ENCODE data around the gene OLFM2.
"Not testable (repeated sequence)": the region's sequence is repeated elsewhere in the genome, so short reads cannot be mapped to it uniquely, and the experiment has no call there.

The OLFM2 gene

DNA sequence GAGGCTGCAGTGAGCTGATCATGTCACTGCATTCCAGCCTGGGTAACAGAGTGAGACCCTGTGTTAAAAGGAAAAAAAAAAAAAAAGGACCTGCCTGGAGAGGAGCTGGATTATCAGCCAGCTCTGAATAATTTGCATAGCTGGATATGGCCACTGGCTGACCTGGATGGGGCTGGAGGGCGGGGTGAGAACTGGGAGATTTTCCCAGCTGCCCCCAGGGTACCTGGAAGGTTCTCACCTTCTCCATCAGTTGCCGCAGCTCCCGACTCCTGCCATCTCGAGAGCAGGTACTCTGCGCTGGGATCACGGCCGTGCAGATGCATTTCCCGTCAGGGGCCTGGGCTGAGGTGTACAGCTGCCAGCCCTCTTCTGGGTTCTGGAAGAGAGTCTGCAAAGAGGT, 75.9 kb downstream of the OLFM2 start:
- no peak for DNase-seq

DNA sequence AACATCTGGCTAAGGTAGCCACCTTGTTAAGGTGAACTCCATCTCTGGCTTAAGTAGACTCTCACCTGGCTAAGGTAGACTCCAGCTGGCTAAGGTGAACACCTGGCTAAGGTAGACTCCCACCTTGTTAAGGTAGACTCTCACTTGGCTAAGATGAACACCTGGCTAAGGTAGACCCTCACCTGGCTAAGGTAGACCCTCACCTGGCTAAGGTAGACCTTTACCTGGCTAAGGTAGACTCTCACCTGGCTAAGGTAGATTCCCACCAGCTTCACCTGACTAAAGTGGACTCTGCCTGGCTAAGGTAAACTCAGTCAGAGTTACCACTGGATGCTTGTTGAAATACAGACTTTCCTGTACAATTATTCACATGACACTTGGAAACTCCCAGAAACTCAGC, 77.5 kb downstream of the OLFM2 start:
- DNase-seq = no peak

DNA sequence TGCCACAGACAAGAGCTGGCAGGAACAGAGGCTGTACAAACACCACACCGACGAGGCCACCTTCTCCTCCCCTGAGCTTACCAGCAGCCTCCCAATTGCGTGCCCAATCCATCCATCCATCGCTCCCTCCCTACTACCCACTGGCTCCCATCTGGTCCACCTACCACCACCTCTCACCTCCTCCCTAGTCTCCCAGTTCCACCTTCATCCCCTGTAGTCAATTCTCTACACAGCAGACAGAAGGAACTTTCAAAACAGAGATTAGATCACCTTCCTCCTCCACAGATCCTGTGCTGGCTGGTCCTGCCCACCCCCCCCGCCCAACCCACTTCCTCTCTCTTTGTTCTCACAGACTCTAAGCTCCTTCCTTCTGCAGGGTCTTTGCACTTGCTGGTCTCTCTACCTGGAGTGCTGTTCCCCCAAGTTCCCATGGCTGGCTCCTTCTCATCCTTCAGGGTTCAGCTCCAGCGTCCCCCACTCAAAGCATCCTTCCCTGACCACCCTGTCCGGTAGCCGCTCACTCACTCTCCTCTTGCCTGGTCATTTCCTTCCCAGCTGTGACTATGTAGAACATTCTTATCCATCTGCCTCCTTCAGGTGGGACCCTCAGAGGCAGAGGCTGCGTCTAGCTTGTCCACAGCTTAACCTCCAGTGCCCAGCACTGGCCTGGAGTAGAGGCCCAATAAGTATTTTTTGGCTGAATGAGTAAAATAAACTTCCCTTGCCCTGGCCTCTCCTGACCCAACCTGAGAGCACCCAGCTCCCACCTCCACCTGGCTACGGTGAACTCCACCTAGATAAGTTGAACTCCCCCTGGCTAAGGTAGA, 78.2 kb downstream of the OLFM2 start:
- no peak for DNase-seq

DNA sequence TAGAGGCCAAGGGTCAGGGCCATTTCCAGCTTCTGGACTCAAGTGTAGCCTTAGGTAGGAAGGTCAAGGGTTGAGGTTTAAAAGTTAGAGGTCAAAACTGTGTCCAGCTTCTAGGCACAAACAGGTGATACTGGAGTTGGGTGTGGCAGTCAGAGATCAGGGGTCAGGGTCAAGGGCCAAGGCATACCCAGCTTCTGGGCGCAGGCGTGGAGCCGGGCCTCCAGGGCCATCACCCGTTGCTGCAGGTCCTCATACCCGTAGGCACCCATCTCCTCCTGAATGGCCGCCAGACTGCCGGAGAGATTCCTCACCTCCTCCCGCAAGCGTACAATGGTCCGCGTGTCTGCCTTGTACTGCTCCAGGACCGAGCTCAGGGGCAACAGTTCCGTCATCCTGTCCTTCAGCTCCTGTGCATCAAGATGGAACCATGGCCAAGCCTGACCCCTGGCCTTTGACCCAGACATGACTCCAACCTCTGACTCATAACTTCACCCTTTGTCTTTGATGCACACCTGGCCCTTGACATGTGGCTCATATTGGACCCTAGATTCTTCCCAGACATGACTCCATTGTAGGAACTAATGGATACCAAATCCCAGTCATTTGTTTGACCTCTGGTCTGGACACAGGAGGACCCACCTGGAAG, 79.1 kb downstream of the OLFM2 start:
- no peak for DNase-seq

DNA sequence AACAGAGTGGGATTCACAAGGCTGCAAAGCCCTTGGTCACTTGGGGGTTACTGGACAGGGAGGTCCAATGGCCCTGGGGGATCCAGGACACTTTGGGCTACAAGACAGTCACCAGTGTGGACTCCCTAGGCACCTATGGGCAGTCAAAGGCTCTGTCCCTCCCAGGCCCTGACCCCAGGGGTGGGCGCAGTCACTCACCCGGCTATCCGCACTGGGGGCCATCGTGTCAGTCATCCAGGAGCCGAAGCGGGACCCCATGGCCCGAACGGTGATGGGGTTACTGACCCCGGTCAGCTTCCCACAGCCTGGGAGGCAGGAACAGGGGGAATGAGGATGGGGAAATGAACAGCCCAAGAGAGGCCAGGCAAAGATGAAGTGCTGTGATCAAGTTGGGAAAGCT, 79.7 kb downstream of the OLFM2 start:
- no peak for DNase-seq

DNA sequence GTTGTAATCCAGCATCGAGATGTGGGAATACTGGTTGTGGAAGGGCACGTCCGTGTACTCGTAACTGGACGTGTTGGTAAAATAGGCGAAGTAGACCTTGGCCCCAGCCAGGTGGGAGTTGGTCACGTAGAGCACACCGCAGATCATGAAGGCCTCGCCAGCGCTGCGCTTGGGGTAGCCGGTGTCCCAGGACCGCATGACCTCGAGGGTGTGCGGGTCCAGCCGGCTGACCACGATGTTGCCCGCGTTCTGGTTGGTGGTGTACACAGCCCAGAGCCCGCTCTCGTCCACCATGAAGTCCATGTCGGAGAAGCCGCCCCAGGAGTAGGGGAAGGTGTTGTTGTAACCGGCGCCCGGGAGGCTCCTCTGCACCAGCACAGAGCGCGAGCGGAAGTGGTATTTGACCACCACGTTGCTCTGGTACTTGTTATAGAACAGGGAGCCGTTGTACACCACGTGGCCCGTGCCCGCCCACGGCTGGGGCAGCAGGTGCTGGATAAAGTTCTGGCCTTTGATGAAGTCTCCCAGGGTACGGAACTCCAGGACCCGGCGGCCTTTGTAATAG, 82.0 kb downstream of the OLFM2 start:
- no peak for DNase-seq

DNA sequence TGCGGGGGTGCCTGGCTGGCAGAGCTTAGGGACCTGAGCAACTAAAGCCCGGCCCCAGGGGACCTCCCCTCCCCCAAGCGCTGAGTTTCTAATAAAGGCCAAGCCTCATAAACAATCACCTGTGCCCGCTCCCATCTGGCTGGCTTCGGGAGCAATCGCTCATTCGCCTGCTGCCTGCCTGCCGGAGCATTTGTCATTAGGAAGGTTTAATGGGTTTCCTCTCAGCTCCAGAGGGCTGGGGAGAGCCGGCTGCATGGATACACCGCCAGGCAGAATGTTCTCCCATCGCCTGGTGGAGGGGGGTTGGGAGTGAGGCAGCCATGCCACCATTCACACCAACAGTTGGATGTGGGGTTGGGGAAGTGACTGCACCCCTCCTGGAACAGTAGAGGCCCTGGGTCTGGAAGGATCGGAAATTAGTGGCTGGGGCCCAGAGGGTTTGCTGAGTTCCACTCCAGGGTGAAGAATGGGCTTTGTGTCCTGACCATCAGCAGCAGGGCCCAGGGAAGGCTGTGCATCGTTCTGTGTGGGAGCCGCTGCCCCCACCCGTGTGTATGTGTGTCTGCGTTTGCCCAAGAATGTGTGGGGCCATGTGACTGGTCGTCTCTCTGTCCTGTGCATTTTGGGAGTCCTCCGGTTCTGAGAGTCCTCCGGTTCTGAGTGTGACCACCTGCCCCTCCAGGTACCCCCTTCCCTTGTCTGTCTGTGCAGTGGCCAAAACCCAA, 85.9 kb downstream of the OLFM2 start:
- peak; percentile 64 for DNase-seq

DNA sequence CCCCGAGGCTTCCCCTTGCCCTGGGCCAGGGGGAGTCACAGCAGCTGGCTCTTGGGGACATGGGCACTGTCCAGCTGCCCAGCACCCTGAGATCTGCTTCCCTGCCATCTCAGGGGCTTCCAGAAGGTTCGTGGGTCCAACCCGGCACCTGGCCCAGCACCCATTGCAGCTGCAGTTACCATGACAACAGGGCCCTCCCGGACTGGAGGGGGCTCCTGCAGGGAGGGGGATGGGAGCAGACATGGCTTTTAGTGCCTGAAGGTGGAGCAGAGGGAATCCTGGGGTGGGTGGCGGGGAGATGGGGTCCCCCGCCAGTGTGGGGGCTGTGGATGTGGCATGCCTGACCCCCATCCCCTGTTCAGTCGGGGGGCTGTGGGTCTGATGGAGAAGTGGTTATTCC, 86.5 kb downstream of the OLFM2 start:
- no peak for DNase-seq

DNA sequence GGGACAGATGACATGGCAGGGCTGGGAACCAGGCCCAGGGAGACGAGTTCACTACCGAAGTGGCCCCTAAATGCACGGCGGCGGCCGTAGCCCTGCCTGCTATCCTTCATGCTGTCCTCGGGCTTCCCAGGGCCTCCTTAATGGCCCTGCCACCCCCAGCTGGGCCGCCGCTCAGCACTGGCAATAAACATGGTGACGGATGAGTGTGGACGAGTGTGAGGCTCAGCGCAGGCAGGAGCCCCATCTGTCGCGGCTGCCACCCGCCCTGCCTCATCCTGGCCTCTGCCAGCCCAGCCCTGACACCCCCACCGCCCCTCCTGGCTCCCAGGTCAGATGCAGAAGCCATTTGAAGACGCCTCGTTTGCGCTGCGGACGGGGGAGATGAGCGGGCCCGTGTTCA, 87.6 kb downstream of the OLFM2 start:
- DNase-seq = peak; percentile 55

DNA sequence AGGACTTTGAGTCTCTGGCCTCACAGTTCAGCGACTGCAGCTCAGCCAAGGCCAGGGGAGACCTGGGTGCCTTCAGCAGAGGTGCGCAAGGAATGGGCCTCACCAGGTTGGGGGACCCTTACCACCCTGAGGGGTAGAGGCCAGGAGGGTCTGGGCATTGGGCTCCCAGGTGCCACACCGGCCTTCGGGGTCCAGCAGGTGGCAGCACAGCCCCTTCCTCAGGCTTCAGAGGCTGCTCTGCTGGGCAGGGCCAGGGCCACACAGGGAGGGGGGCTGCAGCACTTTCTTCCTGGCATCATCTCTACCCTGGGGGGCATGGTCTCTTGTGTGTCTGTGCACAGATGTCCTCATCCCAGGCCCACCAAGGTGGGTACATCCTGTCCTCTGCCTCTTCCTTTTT, 88.3 kb downstream of the OLFM2 start:
- no peak for DNase-seq

DNA sequence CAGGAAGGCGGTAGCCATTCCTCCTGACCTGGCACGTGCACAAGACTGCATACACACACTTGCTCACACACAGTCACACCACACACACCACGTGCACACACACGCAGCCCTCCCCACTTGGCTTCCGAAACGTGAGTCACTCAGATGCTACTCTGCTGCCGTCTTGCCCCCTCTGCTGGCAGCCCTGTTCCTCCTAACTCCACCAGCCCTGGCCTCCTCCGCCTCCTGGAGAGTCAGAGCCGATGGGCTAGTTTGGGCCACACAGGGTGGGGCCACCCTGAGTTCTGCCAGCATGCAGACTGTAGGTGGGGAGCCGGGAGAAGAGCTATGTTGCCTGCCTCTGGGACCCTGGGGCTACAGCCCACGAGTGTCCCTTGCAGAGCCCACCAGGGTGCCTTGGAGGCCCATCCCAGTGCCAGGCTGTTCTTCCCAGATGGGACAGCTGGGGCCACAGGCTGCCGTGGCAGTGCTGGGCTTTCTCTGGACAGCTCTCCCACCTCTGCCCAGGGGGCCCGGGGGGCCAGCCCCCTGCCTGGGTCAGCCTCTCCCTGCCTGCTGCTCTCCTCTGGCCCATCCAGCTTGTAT, 89.1 kb downstream of the OLFM2 start:
- DNase-seq = peak; percentile 22

DNA sequence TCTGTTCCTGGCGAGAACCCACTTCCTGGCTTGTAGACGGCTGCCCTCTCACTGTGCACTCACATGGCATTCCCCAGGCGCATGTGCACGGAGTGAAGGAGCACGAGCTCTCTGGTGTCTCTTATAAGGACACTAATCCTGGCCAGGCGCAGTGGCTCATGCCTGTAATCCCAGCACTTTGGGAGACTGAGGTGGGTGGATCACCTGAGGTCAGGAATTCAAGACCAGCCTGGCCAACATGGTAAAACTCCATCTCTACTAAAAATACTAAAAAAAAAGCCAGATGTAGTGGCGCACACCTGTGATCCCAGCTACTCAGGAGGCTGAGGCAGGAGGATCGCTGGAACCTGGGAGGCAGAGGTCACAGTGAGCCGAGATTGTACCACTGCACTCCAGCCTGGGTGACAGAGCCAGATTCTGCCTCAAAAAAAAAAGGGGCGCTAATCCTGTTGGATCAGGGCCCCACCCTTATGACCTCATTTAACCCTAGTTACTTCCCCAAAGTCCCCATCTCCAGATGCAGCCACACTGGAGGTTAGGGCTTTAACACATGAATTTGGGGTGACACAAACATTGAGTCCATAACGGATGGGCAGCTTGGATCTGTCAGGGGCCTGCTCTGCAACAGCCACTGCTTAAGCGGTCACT, 92.6 kb downstream of the OLFM2 start:
- DNase-seq = not testable (repeated sequence)

DNA sequence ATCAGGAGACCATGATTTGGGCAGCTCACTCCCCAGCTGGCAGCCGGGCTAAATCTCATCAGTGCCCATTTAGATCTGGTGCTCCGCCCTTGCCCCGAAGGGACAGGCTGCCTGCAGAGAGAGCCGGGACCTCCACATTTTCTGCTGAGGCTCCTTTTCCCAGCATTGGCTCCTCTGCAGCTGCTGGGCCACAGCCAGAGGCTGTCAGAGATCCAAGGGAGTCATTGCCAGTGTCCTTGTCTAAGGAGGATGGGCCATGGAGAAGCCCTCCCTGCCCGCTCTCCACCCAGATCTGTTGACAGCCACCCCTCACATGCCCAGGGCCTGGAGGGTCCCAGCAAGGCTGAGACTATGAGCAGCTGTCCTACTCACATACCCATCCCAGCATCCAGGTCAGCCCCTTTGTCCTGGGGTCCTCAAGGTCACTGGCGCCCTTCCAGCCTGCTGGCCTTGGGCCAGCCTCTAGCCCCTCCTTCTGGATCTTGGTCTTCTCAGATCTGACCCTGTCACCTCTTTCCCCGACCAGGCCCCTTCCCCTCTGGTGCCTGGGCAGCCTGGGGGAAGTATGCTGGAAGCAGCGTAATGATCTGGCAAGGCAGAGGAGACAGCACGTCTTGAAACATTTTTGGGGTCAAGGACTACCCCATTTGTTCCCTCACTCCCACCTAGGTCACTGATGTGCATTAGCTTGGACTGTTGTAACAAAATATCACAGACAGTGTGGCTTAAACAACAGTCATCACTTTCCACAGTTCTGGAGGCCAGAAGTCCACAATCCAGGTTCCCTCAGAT, 93.3 kb downstream of the OLFM2 start:
- no peak for DNase-seq

DNA sequence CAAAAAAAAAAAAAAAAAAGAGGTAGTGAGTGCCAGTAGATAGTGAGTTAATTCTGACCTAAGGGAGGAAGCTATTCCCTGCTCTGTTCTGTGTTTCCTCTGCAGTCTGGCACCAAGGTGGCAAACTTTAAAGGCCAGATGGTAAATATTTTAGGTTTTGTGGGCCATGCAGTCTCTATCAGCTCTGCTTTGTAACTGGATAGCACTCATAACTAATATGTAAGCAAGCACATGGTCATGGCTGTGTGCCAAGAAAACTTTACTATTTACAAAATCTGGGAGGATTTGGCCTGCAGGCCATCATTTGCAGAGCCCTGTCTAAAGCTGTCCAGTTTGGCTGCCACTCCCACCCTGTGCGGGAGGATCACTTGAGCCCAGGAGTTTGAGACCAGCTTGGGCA, 96.9 kb downstream of the OLFM2 start:
- DNase-seq = no peak

DNA sequence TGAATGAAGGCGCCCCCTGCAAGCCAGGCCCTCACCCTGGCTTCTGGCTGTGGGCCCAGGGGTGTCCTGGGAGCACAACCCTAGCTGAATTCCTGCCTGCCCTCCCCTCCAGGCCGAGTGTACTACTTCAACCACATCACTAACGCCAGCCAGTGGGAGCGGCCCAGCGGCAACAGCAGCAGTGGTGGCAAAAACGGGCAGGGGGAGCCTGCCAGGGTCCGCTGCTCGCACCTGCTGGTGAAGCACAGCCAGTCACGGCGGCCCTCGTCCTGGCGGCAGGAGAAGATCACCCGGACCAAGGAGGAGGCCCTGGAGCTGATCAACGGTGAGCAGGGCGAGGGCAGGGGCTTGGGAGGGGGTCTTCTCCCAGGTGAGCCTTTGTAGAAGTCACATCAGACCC, 98.0 kb downstream of the OLFM2 start:
- no peak for DNase-seq

DNA sequence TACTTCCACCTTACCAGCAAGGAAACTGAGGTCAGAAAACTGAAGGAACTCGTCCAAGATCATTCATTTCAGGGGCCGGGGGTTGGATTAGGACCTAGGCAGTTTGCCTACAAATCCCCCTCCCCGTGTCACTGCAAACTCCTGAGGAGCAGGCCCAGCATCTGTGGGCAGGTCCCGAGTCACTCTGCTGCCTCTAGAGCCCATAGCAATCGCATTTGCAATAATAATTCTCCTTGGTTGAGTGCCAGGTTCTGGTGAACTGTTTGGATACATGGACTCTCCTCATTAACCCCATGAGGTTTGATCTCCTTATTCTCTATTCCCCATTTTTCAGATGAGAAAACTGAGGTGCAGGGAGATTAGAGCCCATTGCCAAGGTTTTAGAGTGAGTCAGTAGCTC, 100.3 kb downstream of the OLFM2 start:
- no peak for DNase-seq

DNA sequence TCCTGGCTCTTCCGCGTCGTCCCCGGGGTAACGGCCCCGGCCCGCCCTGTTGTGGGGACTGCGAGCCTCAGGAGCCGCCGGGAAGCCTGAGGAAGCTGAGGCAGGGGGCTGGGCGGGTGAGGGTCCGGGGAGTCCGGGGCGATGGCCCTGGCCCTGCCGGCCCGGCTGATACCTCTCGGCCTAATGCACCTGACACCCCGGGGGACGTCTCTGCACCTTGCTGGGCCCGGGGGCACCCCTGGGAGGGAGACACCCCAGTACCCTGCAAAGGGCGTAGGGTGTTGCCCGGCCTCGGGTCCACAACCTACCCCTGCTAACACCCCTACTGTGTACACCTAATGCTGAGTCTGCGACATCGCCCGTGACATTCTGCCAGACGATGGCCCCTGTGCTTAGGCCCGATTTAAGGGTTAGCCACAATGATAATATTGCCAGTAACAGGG, 100.8 kb downstream of the OLFM2 start:
- no peak for DNase-seq

DNA sequence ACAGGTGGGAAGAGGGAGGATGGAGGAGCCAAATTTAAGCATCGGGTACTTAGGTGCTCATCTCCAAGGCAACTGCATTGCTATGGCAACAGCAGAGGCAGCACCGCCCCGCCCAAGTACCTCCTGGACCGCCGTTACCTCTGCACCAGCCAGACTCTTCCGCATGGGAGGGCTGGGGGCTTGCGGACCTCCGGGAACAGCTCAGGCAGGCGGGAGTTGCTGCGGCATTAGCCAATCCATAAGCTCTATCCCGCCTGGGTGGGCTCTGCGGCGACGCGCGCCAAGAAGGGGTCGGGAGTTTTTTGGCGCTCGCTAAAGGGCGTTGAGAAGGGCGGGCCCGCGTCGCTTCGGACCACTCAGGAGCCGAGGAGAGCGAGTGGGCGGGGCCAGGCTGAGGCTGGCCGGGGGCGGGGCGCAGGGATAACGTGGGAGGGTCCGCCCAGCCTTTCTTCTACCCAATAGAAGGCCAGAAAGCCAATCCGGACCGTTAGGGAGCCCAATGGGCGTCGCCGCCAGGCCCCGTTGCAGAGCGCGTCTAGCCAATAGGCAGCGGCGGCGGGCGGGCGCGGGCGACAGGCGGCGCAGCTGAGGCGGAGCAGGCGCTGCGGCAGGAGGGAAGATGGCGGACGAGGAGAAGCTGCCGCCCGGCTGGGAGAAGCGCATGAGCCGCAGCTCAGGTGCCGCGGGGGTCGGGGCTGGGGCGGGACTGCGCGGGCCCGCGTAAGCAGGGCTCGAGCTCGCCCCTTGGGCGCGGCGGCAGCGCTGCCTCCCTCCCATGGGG, 101.4 kb downstream of the OLFM2 start, which contains the start of gene PIN1:
Gene PIN1, plus strand, starts transcription at position 593 of the 781 bp plus-strand sequence. Its CDS starts 27 bp downstream, at position 620.
- peak; percentile 95 for DNase-seq

DNA sequence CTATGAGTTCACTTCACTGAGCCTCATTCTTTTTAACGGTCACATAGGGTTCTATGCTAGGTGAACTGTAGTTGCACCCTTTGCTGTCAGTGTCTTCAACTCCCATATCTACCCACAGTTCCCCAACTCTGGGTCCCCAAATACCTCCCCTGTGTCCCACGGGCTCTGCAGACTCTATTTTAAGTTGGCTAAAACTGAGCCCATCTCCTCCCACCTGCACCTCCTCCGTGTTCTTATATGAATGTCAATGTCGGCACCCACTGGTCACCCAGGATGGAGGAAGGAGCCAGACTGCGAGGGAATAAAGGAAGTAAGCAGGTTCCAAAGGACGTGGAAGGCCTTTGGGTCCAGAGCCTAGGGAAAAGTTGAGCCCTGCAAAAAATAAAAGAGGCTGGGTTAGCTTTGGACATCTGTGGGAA, 102.0 kb downstream of the OLFM2 start:
- no peak for DNase-seq

DNA sequence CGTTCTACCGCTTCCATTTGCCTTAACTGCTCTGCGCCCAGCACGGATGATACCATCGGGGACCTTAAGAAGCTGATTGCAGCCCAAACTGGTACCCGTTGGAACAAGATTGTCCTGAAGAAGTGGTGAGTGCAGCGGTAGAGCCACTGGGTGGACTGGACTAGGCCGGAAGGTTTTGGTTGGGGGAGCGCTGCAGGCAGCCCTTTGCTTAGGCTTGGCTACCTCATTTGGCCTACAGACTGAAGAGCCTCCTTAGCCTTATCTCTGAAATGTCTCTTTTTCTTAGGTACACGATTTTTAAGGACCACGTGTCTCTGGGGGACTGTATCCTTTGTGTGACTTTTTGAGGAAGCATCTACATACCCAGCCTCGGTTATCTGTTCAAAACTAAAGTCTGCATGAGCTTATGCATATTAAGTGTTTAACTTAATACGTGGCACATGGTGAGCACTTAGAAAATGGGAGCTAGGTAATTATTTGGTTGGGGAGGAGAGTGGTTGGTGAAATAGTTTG, 107.7 kb downstream of the OLFM2 start:
- DNase-seq = no peak
